Tongue (tissue), 2 donors: Measurements from ENCODE around the gene TMEM255A. TPM values are rescaled to one million over a fixed set of nuclear protein-coding genes. Genes with fewer than 3 reads are reported as not detected.
A peak's percentile ranks its signal among the peaks of the same experiment; 100 is the strongest.

Experiments
- DNase-seq: peaks from one replicate; pipeline ENCODE4 v3.0.0-alpha.2; 2015
- total RNA-seq: library from RNA; depleted of rRNA; stranded (reverse); fragments of >200 nt; gene quantifications from one replicate; pipeline ENCODE4 v1.2.3, GENCODE V29; 2014

TMEM255A gene
- total RNA-seq, 1 donor from 2014 or later, result 6.7 TPM

GRCh38 chrX:120306630-120307029, 4.6 kb downstream of the TMEM255A start:
- no peak for DNase-seq

GRCh38 chrX:120305531-120306141, 5.6 kb downstream of the TMEM255A start:
- no peak for DNase-seq

GRCh38 chrX:120304256-120304655, 7.0 kb downstream of the TMEM255A start:
- no peak for DNase-seq

GRCh38 chrX:120302434-120302833, 8.8 kb downstream of the TMEM255A start:
- no peak for DNase-seq

GRCh38 chrX:120301960-120302359, 9.3 kb downstream of the TMEM255A start:
- DNase-seq, result no peak

GRCh38 chrX:120301497-120301896, 9.8 kb downstream of the TMEM255A start:
- no peak for DNase-seq

GRCh38 chrX:120299928-120300327, 11.3 kb downstream of the TMEM255A start:
- peak; percentile 8 for DNase-seq

GRCh38 chrX:120297923-120298322, 13.3 kb downstream of the TMEM255A start:
- no peak for DNase-seq

- DNase-seq, result no peak
Measured at GRCh38 chrX:120294651-120295050, 16.6 kb downstream of the TMEM255A start.

GRCh38 chrX:120293015-120293414, 18.2 kb downstream of the TMEM255A start:
- DNase-seq, result no peak

- no peak for DNase-seq
Measured at GRCh38 chrX:120291211-120291610, 20.1 kb downstream of the TMEM255A start.

GRCh38 chrX:120290107-120290506, 21.2 kb downstream of the TMEM255A start:
- DNase-seq, result no peak

GRCh38 chrX:120287513-120288112, 23.6 kb downstream of the TMEM255A start:
- DNase-seq, result no peak

- no peak for DNase-seq
Measured at GRCh38 chrX:120286733-120287512, 24.3 kb downstream of the TMEM255A start.

GRCh38 chrX:120282697-120283096, 28.6 kb downstream of the TMEM255A start:
- DNase-seq, result no peak

- DNase-seq, result peak; percentile 8
Measured at GRCh38 chrX:120281761-120282160, 29.5 kb downstream of the TMEM255A start.

- no peak for DNase-seq
Measured at GRCh38 chrX:120281021-120281624, 30.1 kb downstream of the TMEM255A start.

- DNase-seq, result no peak
Measured at GRCh38 chrX:120274958-120275357, 36.3 kb downstream of the TMEM255A start.

- DNase-seq, result no peak
Measured at GRCh38 chrX:120274145-120274544, 37.1 kb downstream of the TMEM255A start.

- no peak for DNase-seq
Measured at GRCh38 chrX:120271218-120271617, 40.0 kb downstream of the TMEM255A start.

- DNase-seq, result no peak
Measured at GRCh38 chrX:120270567-120270966, 40.7 kb downstream of the TMEM255A start.

- peak; percentile 34 for DNase-seq
Measured at GRCh38 chrX:120269373-120270035, 41.8 kb downstream of the TMEM255A start.

- no peak for DNase-seq
Measured at GRCh38 chrX:120264341-120264740, 46.9 kb downstream of the TMEM255A start.
